GM12873 (cell line): ENCODE measurements around the gene CHD1.
A peak's percentile ranks its signal among the peaks of the same experiment; 100 is the strongest.

ENCODE experiments used
- CTCF ChIP-seq: IDR thresholded peaks from 2 replicates; pipeline ENCODE4 v1.5.1; 2012; ENCODE audit warnings: low read depth, mild to moderate bottlenecking, moderate library complexity, low read length, control low read depth; ENCODE audit not compliant: insufficient read depth; ENCODE audit errors: missing control alignments

CHD1 gene

GRCh38 chr5:98844865-98845264, 83.9 kb downstream of the CHD1 start:
- no peak for TF ChIP-seq CTCF

GRCh38 chr5:98843481-98843880, 85.3 kb downstream of the CHD1 start:
- no peak for TF ChIP-seq CTCF

GRCh38 chr5:98840946-98841345, 87.9 kb downstream of the CHD1 start:
- TF ChIP-seq CTCF = no peak

- TF ChIP-seq CTCF = peak; percentile 25
Measured at GRCh38 chr5:98839469-98840383, 89.1 kb downstream of the CHD1 start.

GRCh38 chr5:98836175-98836574, 92.6 kb downstream of the CHD1 start:
- no peak for TF ChIP-seq CTCF

- TF ChIP-seq CTCF = no peak
Measured at GRCh38 chr5:98827588-98828284, 101.1 kb downstream of the CHD1 start.

- TF ChIP-seq CTCF = peak; percentile 38
Measured at GRCh38 chr5:98827161-98827560, 101.6 kb downstream of the CHD1 start.
